HL-60 (cell line): ENCODE data around the gene UBALD1.

ENCODE experiments used
- DNase-seq, 2 experiments: peaks; one replicate each; pipeline ENCODE4 v3.0.0-alpha.2; 2010 to 2020; ENCODE audit warnings: low read depth in 1 of 2, low spot score in 1 of 2
- H3K27ac ChIP-seq: fragments of 250-450 bp; sonication (Bioruptor Pico); replicated peaks from 2 replicates; pipeline ENCODE4 v1.5.1; 2020; ENCODE audit warnings: mild to moderate bottlenecking, moderate library complexity
- H3K27me3 ChIP-seq: fragments of 250-450 bp; sonication (Bioruptor Pico); 2 replicates; pipeline ENCODE4 v1.5.1; 2021; ENCODE audit warnings: mild to moderate bottlenecking, moderate library complexity; ENCODE audit not compliant: insufficient read depth, poor library complexity, severe bottlenecking
- H3K4me3 ChIP-seq: replicated peaks from 2 replicates; pipeline ENCODE4 v1.5.1; 2011; ENCODE audit warnings: mild to moderate bottlenecking, control low read depth, low read length; ENCODE audit not compliant: insufficient read depth
- GABPA ChIP-seq: IDR thresholded peaks from 2 replicates; pipeline ENCODE4 v1.6.1; 2012; ENCODE audit warnings: low read depth
- POLR2AphosphoS5 ChIP-seq: IDR thresholded peaks from 2 replicates; pipeline ENCODE4 v1.6.1; 2012; ENCODE audit warnings: low read depth
- SPI1 ChIP-seq: IDR thresholded peaks from 2 replicates; pipeline ENCODE4 v1.6.1; 2012; ENCODE audit warnings: low read depth, mild to moderate bottlenecking, borderline replicate concordance
- TF ChIP-seq, protein P1 (sequence below): IDR thresholded peaks from 2 replicates; pipeline ENCODE4 v1.6.1; 2012; ENCODE audit warnings: low read depth; ENCODE audit not compliant: insufficient replicate concordance
- TF ChIP-seq, protein P2 (sequence below): IDR thresholded peaks from one replicate; pipeline ENCODE4 v1.5.1; 2011; ENCODE audit warnings: low read length, control low read depth, inconsistent platforms; ENCODE audit not compliant: insufficient read depth

UBALD1 gene

DNA sequence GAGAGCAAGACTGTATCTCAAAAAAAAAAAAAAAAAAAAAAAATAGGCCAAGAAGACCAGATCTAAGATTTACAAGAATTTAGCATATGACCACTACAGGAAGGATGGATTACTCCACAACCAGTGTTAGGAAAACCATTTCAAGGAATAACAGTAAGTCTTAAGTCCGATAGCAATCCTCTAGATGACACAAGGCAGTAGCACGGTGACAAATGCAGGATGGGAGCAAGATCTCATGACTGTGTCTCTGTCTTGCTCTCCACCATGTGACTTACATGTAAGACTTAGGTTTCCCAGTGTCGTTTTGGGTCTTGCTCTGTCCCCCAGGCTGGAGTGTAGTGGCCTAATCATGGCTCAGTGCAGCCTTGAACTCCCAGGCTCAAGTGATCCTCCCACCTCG lies 30.8 kb downstream of the UBALD1 start:
- H3K4me3 ChIP-seq = no peak overlapping the region
- TF ChIP-seq SPI1 = no peak
- TF ChIP-seq POLR2AphosphoS5 = no peak
- TF ChIP-seq GABPA = no peak
- TF ChIP-seq, protein P1, sequence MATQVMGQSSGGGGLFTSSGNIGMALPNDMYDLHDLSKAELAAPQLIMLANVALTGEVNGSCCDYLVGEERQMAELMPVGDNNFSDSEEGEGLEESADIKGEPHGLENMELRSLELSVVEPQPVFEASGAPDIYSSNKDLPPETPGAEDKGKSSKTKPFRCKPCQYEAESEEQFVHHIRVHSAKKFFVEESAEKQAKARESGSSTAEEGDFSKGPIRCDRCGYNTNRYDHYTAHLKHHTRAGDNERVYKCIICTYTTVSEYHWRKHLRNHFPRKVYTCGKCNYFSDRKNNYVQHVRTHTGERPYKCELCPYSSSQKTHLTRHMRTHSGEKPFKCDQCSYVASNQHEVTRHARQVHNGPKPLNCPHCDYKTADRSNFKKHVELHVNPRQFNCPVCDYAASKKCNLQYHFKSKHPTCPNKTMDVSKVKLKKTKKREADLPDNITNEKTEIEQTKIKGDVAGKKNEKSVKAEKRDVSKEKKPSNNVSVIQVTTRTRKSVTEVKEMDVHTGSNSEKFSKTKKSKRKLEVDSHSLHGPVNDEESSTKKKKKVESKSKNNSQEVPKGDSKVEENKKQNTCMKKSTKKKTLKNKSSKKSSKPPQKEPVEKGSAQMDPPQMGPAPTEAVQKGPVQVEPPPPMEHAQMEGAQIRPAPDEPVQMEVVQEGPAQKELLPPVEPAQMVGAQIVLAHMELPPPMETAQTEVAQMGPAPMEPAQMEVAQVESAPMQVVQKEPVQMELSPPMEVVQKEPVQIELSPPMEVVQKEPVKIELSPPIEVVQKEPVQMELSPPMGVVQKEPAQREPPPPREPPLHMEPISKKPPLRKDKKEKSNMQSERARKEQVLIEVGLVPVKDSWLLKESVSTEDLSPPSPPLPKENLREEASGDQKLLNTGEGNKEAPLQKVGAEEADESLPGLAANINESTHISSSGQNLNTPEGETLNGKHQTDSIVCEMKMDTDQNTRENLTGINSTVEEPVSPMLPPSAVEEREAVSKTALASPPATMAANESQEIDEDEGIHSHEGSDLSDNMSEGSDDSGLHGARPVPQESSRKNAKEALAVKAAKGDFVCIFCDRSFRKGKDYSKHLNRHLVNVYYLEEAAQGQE = no peak
- TF ChIP-seq, protein P2, sequence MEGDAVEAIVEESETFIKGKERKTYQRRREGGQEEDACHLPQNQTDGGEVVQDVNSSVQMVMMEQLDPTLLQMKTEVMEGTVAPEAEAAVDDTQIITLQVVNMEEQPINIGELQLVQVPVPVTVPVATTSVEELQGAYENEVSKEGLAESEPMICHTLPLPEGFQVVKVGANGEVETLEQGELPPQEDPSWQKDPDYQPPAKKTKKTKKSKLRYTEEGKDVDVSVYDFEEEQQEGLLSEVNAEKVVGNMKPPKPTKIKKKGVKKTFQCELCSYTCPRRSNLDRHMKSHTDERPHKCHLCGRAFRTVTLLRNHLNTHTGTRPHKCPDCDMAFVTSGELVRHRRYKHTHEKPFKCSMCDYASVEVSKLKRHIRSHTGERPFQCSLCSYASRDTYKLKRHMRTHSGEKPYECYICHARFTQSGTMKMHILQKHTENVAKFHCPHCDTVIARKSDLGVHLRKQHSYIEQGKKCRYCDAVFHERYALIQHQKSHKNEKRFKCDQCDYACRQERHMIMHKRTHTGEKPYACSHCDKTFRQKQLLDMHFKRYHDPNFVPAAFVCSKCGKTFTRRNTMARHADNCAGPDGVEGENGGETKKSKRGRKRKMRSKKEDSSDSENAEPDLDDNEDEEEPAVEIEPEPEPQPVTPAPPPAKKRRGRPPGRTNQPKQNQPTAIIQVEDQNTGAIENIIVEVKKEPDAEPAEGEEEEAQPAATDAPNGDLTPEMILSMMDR = no peak
- no peak for DNase-seq
- no peaks in the 10 kb centered on the region for H3K27me3 ChIP-seq
- H3K27ac ChIP-seq = no peak overlapping the region

DNA sequence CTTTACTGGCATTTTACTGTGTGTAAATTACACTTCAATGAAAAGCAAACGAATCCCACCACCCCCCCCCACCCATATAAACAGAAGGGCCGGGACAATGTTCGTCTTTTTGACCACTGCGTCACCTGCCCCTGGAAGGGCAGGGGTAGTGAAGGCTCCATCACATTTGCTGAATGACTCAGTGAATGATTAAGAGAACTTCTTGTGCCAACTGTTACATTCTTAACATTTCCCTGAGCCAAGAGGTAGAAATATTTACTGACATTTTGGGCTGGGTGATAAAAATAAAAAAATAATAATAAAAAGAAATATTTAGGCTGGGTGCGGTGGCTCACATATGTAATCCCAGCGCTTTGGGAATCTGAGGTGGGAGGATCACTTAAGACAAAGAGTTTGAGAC lies 34.4 kb downstream of the UBALD1 start:
- no peak overlapping the region for H3K4me3 ChIP-seq
- no peak for TF ChIP-seq GABPA
- TF ChIP-seq, protein P1 = no peak
- no peak for TF ChIP-seq POLR2AphosphoS5
- no peak overlapping the region for H3K27ac ChIP-seq
- H3K27me3 ChIP-seq = no peaks in the 10 kb centered on the region
- DNase-seq = no peak

DNA sequence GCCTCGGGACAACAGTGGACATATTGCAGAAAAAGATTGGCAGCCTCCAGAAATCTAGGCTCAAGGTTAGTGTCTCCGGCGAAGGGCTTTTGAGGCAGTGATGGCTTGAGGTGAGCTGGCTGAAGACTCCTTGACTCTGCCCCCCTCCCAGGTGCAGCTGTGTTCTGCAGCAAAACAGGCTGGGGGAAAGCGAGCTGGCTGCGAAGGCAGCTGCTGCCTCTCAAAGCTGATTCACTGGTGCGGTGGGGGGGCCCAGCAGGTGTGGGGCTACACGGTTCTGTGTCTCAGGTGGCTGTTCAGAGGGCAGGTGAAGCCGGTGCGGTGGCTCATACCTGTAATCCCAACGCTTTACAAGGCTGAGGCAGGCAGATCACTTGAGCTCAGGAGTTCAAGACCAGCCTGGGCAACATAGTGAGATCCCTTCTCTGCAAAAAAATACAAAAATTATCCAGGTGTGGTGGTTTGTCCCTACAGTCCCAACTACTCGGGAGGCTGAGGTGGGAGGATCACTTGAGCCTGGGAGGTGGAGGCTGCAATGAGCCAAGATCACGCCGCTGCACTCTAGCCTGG lies 35.6 kb downstream of the UBALD1 start:
- H3K27me3 ChIP-seq = no peaks in the 10 kb centered on the region
- no peak overlapping the region for H3K27ac ChIP-seq

More for the DNA sequence above, 35.6 kb downstream of the UBALD1 start:
- TF ChIP-seq, protein P1 = no peak
- TF ChIP-seq, protein P2 = no peak
- TF ChIP-seq POLR2AphosphoS5 (no peak), SPI1 (no peak), GABPA (no peak)
- DNase-seq = no peak
- no peak overlapping the region for H3K4me3 ChIP-seq
